Urinary bladder (tissue), 4 donors: ENCODE measurements around the gene AAK1. TPM values are rescaled to one million over a fixed set of nuclear protein-coding genes. Genes with fewer than 3 reads are reported as not detected.

Source experiments
- DNase-seq: peaks from one replicate; pipeline ENCODE4 v3.0.0-alpha.2; 2015; ENCODE audit errors: extremely low spot score
- H3K27ac ChIP-seq: one replicate; pipeline ENCODE4 v1.5.1; 2013; ENCODE audit warnings: low read depth, mild to moderate bottlenecking, moderate library complexity
- H3K36me3 ChIP-seq: one replicate; pipeline ENCODE4 v1.6.1; 2013; ENCODE audit warnings: mild to moderate bottlenecking, moderate library complexity; ENCODE audit not compliant: insufficient read depth
- H3K4me1 ChIP-seq: one replicate; pipeline ENCODE4 v1.6.1; 2013; ENCODE audit warnings: mild to moderate bottlenecking, moderate library complexity; ENCODE audit not compliant: insufficient read depth
- H3K4me3 ChIP-seq: one replicate; pipeline ENCODE4 v1.5.1; 2013; ENCODE audit warnings: low read depth, low read length
- WGBS: extraction: QIAGEN DNeasy Blood & Tissue Kit; methylation state at CpG from one replicate; pipeline ENCODE4 v1.1.7; 2013; 5-methylcytosine and 5-hydroxymethylcytosine counted together
- polyA plus RNA-seq: library from polyadenylated mRNA; stranded (reverse); fragments of 200-250 nt; gene quantifications from one replicate; pipeline ENCODE4 v1.2.3, GENCODE V29; 2013
- total RNA-seq: library from RNA; depleted of rRNA; stranded (reverse); fragments of >200 nt; gene quantifications from one replicate; pipeline ENCODE4 v1.2.3, GENCODE V29; 2014
- donor health status: healthy with polysubstance abuse.
- donor health status: healthy.

AAK1 gene
- total and polyA plus RNA-seq, 2 donors: 9.3 to 51.5 TPM

GRCh38 chr2:69644506-69644979 lies 1.0 kb upstream of the AAK1 start:
- Histone ChIP-seq H3K4me1 (no peaks in the 10 kb centered on the region), H3K36me3 (no peaks in the 10 kb centered on the region), H3K4me3 (peak overlapping the region; percentile 95), H3K27ac (peak overlapping the region; percentile 88)
- WGBS: 1% methylated on average over 15 of the region's 15 CpGs
- DNase-seq: no peak

- H3K27ac ChIP-seq: peak overlapping the region; percentile 86
- under 1% methylated on average over 58 of the region's 58 CpGs for WGBS
- H3K4me1 ChIP-seq: no peaks in the 10 kb centered on the region
- no peaks in the 10 kb centered on the region for H3K36me3 ChIP-seq
- peak overlapping the region; percentile 95 for H3K4me3 ChIP-seq
- DNase-seq: no peak
These were observed 584 bp downstream of the AAK1 start for GRCh38 chr2:69642709-69643601.

GRCh38 chr2:69641887-69642708 lies 1.4 kb downstream of the AAK1 start:
- peaks cover 1% of the 10 kb centered on the region for H3K36me3 ChIP-seq
- no peak for DNase-seq
- H3K4me1 ChIP-seq: no peaks in the 10 kb centered on the region
- no peak overlapping the region for H3K27ac ChIP-seq
- 14% methylated on average over 12 of the region's 12 CpGs for WGBS
- peak overlapping the region; percentile 95 for H3K4me3 ChIP-seq

GRCh38 chr2:69641471-69641870 lies 2.1 kb downstream of the AAK1 start:
- WGBS: 47% methylated on average over 3 of the region's 3 CpGs
- peak overlapping the region; percentile 95 for H3K4me3 ChIP-seq
- no peaks in the 10 kb centered on the region for H3K4me1 ChIP-seq
- H3K36me3 ChIP-seq: peaks cover 1% of the 10 kb centered on the region
- no peak for DNase-seq
- H3K27ac ChIP-seq: no peak overlapping the region

GRCh38 chr2:69639266-69639665 lies 4.3 kb downstream of the AAK1 start:
- peaks cover 1% of the 10 kb centered on the region for H3K36me3 ChIP-seq
- WGBS: 81% methylated on average over 2 of the region's 2 CpGs
- no peak for DNase-seq
- H3K4me1 ChIP-seq: no peaks in the 10 kb centered on the region
- no peak overlapping the region for H3K27ac ChIP-seq
- no peak overlapping the region for H3K4me3 ChIP-seq

GRCh38 chr2:69638630-69639029 lies 4.9 kb downstream of the AAK1 start:
- Histone ChIP-seq H3K27ac (no peak overlapping the region), H3K4me3 (no peak overlapping the region), H3K4me1 (no peaks in the 10 kb centered on the region), H3K36me3 (peaks cover 1% of the 10 kb centered on the region)
- 94% methylated on average over 3 of the region's 3 CpGs for WGBS
- no peak for DNase-seq

- peaks cover 1% of the 10 kb centered on the region for H3K36me3 ChIP-seq
- DNase-seq: no peak
- no peak overlapping the region for H3K4me3 ChIP-seq
- no peak overlapping the region for H3K27ac ChIP-seq
- WGBS: 84% methylated on average over 3 of the region's 3 CpGs
- no peaks in the 10 kb centered on the region for H3K4me1 ChIP-seq
These were observed 5.6 kb downstream of the AAK1 start for GRCh38 chr2:69637923-69638322.

GRCh38 chr2:69636395-69636794 lies 7.1 kb downstream of the AAK1 start:
- H3K4me3 ChIP-seq: no peak overlapping the region
- H3K27ac ChIP-seq: no peak overlapping the region
- no peaks in the 10 kb centered on the region for H3K4me1 ChIP-seq
- WGBS: 95% methylated on average over 2 of the region's 2 CpGs
- no peak for DNase-seq
- peaks cover 1% of the 10 kb centered on the region for H3K36me3 ChIP-seq

- 61% methylated on average over 3 of the region's 3 CpGs for WGBS
- no peaks in the 10 kb centered on the region for H3K4me1 ChIP-seq
- H3K27ac ChIP-seq: no peak overlapping the region
- DNase-seq: no peak
- no peak overlapping the region for H3K4me3 ChIP-seq
- H3K36me3 ChIP-seq: peaks cover 4% of the 10 kb centered on the region
These were observed 8.1 kb downstream of the AAK1 start for GRCh38 chr2:69635432-69635831.

GRCh38 chr2:69634196-69634821 lies 9.2 kb downstream of the AAK1 start:
- DNase-seq: no peak
- Histone ChIP-seq H3K4me1 (no peaks in the 10 kb centered on the region), H3K4me3 (no peak overlapping the region), H3K36me3 (peaks cover 4% of the 10 kb centered on the region), H3K27ac (no peak overlapping the region)
- 79% methylated on average over 4 of the region's 4 CpGs for WGBS

GRCh38 chr2:69631402-69631801 lies 12.1 kb downstream of the AAK1 start:
- no peak for DNase-seq
- H3K36me3 ChIP-seq: peaks cover 2% of the 10 kb centered on the region

GRCh38 chr2:69629921-69630608 lies 13.5 kb downstream of the AAK1 start:
- no peak overlapping the region for H3K27ac ChIP-seq
- peaks cover 2% of the 10 kb centered on the region for H3K36me3 ChIP-seq
- no peak overlapping the region for H3K4me3 ChIP-seq
- no peak for DNase-seq
- H3K4me1 ChIP-seq: no peaks in the 10 kb centered on the region
- 92% methylated on average over 6 of the region's 6 CpGs for WGBS

More at GRCh38 chr2:69631402-69631801, 12.1 kb downstream of the AAK1 start:
- Histone ChIP-seq H3K4me3 (no peak overlapping the region), H3K27ac (no peak overlapping the region), H3K4me1 (no peaks in the 10 kb centered on the region)
